Esophagus muscularis mucosa (tissue), 3 donors: ENCODE measurements around the gene NAV1.

ENCODE experiments used
- CTCF ChIP-seq, 3 experiments: fragments of 200-600 bp in 2 of 3; fragments of 450-650 bp in 1 of 3; sonication (generic) in 2 of 3; IDR thresholded peaks; one replicate each; pipeline ENCODE4 v1.5.1; 2017 to 2019; ENCODE audit warnings: antibody characterized with exemption in 3 of 3, mild to moderate bottlenecking in 2 of 3, moderate library complexity in 1 of 3
- POLR2A ChIP-seq: fragments of 450-650 bp; IDR thresholded peaks from one replicate; pipeline ENCODE4 v1.6.1; 2017; ENCODE audit warnings: antibody characterized with exemption, moderate library complexity, mild to moderate bottlenecking, low read depth

GRCh38 chr1:201556841-201557571 lies 18.1 kb downstream of the NAV1 start:
- TF ChIP-seq CTCF (IDR thresholded peaks at IDR 0.05) (no peak), POLR2A (no peak)
